Urothelium cell line (cell line): ENCODE data around the gene RALY.

Experiments used
- DNase-seq: peaks from one replicate; pipeline ENCODE4 v3.0.0; 2011; ENCODE audit warnings: low spot score, mixed read lengths
- FAIRE-seq: peaks from 2 replicates; lab custom pipeline; 2011; peaks lifted over from hg19 to GRCh38; lab: Jason Lieb, UNC

Gene RALY

DNA sequence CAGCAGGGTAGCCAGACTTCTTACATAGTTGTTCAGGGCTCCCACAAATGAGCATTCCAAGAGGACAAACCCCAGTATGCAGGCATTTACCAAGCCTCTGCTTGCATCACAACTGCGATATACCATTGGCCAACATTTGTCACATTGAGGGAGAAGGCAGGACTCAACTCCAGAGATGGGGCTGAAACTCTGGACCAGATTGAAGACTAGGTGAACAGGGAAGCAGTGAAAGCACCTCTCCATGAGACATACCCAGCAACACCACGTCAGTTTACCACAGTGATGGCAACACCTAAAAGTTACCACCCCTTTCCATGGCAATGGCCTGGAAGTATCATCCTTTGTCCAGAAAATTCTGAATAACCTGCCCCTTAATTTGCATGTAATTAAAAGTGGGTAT lies 7.9 kb upstream of the RALY start:
- DNase-seq (no peak), FAIRE-seq (no peak)

GRCh38 chr20:33986560-33987216 lies 7.0 kb upstream of the RALY start:
- DNase-seq (no peak), FAIRE-seq (no peak)

DNA sequence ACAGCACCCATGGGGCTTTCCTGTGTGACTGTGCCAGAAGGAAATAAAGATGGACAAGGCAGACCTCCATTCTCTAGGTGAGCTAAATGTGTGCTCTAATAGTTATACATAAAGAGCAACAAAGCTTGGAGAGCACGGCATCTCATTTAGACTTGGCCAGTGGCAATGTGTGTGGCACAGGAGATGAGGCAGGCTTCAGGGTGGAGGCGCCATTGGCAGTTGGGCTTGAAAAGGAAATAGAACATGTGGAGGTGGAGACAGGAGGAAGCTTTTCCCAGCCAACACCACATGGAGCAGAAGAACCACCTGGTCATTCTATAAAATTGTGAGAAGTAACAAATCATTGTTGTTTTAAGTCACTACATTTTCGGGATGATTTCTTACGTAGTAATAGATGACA lies 3.6 kb upstream of the RALY start:
- DNase-seq (no peak), FAIRE-seq (no peak)

GRCh38 chr20:33991502-33991901 lies 2.2 kb upstream of the RALY start:
- DNase-seq (no peak), FAIRE-seq (no peak)

DNA sequence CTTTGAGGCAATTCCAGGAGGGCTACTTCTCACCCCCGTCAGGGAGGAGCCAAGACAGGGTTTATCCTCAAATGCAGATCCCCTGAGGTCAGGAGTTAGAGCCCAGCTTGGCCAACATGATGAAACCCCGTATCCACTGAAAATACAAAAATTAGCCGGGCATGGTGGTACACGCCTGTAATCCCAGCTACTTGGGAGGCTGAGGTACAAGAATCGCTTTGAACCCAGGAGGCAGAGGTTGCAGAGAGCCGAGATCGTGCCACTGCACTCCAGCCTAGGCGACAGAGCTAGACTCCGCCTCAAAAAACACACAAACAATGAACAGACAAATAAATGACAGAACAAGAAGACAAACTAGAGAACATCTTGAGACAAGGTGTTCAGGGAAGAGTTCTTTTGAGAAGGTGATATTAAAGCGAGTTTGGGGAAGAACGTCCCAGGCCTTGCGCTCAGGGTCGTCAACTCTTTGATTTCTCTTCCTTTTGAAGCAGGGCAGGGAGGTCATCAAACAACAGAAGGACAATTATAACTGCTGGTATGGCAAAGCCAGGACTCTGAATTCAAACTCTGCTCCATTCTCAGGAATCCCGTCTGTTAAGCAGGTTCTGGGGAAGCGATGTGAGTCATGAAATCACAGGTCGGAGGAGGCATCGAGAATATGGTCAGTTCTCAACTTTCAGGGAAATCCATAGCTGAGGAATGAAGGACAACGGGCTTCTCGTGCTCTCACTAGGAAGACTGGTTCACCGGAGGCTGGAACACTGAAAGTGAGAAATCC lies 1.4 kb upstream of the RALY start:
- FAIRE-seq (no peak), DNase-seq (no peak)

- peak; percentile 99 for DNase-seq
- peak; percentile 80 for FAIRE-seq
Measured at GRCh38 chr20:33992923-33993575, 662 bp upstream of the RALY start.

DNA sequence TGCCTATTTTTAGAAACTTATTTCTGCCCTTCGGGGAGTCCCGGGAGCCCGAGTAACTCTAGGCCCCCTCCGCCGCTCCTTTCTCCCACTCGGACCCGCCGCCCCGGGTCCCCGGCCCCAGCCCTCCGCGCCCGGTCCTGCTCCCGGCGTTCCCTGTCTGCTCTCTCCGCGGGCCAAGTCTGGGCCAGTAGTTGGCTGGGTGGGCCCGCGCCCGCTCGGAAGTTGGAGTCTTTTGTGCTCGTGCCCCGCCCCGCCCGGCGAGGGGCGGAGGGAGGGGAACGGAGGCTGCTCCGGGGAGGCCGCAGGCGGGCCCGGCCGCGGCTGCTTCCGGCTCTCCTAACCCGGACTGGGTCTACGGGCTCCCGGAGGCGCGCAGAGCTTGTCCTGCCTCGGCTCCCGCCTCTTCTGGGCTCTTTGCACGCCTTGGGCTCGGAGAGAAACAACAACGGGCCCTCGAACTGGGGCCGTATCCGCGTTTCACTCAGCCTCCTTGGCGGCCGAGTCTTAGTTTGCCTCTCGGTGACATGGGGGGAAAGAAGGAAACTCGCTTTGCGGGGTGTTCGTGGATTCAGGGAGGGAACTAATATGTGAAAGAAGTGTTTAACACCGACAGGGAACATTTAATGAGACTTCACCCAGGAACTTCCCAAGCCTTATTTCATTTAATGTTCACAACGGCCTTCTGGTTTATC lies 657 bp downstream of the RALY start:
- FAIRE-seq (no peak), DNase-seq (peak; percentile 87)

DNA sequence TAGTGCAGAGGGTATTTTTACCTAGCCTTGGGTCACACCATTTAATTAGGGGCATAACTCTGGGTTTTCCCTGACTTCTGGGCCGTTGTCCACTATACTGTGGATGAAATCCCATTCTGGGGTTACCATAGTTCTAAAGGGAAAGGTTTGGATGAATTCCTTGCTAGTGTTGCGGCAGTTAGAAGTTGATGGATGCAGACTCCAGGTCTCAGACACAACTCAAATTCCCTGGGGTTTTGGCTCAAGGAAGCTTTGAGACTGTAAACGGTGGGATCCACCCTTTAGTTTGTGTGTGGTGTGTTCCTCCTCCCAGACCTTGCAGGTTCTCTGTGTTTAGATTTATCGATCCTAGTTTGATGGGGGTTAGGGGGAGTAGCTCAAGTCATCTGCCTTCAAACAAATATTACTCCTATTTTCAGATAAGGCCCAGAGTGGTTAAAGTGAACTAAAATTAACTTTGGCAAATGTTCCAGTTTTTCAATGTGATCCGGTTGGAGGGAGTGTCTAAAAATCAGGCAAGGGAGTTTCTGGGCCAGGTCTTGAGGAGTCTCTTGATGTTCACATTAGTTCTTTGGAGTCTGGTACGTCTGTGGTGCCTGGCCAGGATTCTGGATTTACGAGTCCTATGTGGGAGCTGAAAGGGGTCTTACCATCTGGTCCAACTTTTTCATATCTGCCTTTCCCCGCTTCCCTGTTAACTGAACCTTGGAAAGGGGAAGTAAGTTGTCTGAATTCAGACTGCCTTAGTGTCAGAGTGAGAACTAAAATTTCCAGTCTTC lies 1.5 kb downstream of the RALY start:
- no peak for FAIRE-seq
- no peak for DNase-seq

GRCh38 chr20:33999025-33999649 lies 5.4 kb downstream of the RALY start:
- no peak for FAIRE-seq
- DNase-seq, result no peak

GRCh38 chr20:34001378-34001777 lies 7.7 kb downstream of the RALY start:
- FAIRE-seq (no peak), DNase-seq (no peak)

- FAIRE-seq (no peak), DNase-seq (no peak)
Measured at GRCh38 chr20:34004227-34004626, 10.5 kb downstream of the RALY start.

GRCh38 chr20:34004790-34005457 lies 11.2 kb downstream of the RALY start:
- no peak for DNase-seq
- FAIRE-seq, result no peak

DNA sequence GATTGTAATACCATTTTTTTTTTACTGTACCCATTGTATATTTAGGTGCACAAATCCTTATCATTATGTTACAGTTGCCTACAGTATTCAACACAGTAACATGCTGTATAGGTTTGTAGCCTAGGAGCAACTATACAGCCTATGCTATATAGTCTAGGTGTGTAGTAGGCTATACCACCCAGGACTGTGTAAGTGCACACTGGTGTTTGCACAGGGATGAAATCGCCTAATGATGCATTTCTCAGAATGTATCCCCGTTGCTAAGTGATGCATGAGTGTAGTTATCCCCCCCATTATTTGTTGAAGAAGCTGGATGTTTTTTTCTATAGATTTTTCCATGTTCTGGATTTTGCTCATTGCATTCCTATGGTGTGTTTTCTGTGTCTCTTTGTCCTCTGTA lies 12.9 kb downstream of the RALY start:
- DNase-seq (no peak), FAIRE-seq (peak; percentile 13)

GRCh38 chr20:34008477-34008876 lies 14.8 kb downstream of the RALY start:
- no peak for DNase-seq

DNA sequence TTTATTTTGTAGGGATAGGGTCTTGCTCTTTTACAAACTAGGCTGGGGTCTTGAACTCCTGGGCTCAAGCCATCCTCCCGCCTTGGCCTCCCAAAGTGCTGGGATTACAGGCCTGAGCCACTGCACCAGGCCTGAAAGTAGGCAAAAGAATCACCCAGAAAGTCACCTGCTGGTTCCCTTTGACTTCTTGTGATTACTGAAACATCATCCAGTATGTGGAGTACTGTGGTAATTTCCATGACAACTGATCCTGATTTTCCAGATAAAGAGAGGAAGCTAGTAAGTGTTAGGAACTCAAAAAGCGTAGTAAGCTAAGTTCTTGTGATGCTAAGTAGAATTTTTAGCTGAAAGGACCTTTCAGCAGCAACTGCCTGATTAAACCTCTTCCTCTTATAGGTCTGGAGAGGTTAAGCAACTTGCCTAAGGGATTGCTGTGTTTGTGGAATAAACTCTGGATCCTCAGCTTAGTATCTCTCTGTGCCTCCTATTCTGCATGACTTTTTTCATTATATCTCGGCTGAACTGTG lies 16.8 kb downstream of the RALY start:
- FAIRE-seq, result no peak

More at GRCh38 chr20:34008477-34008876, 14.8 kb downstream of the RALY start:
- FAIRE-seq, result no peak

GRCh38 chr20:34011275-34011674 lies 17.6 kb downstream of the RALY start:
- DNase-seq, result no peak
- FAIRE-seq, result no peak

More for the DNA sequence above, 16.8 kb downstream of the RALY start:
- DNase-seq, result no peak

GRCh38 chr20:34012330-34012729 lies 18.6 kb downstream of the RALY start:
- no peak for FAIRE-seq
- DNase-seq, result no peak

DNA sequence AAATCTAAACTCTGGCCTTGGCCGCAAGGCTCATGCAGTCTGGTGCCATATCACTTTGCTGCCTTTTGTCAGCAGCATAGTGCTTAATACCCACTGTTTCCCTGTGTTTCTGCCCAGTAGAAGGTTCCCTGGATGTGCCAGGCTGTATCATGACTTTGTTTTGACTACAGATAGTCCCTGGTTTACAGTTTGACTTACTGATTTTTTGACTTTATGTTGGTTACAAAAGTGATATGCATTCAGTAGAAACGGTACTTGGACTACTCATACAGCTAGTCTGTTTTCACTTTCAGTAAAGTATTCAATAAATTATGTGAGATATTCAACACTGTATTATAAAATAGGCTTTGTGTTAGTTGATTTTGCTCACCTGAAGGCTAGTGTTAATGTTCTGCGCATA lies 19.0 kb downstream of the RALY start:
- no peak for DNase-seq

DNA sequence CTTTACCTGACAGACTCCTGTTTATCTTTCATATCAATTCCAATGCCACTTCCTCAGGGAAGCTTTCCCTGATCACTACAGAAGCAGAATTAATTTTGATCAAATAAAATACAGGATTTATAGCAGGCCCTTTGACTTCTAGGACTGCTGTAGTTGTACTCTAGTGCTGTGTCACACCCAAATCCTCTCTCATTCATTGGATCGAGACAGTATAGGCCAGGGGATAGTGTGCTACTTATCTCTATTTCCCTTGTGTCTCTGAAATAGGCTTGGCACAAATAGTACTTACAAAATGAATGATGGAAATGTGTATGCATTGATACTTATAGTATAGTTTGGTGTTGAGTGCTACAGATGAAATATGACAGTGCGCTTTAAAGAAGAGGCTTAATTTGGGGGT lies 19.8 kb downstream of the RALY start:
- FAIRE-seq (no peak), DNase-seq (no peak)

More for the DNA sequence above, 19.0 kb downstream of the RALY start:
- no peak for FAIRE-seq
